Ishikawa (cell line): ENCODE results near the gene PRR5.

Experiments used
- CEBPB ChIP-seq: IDR thresholded peaks from 2 replicates; pipeline ENCODE4 v1.6.1; 2012
- CREB1 ChIP-seq: IDR thresholded peaks from 2 replicates; pipeline ENCODE4 v1.6.1; 2012; ENCODE audit warnings: low read depth
- EGR1 ChIP-seq: IDR thresholded peaks from 2 replicates; pipeline ENCODE4 v1.6.1; 2012
- EP300 ChIP-seq: IDR thresholded peaks from 2 replicates; pipeline ENCODE4 v1.6.1; 2012; ENCODE audit warnings: borderline replicate concordance
- FOXM1 ChIP-seq: IDR thresholded peaks from 2 replicates; pipeline ENCODE4 v1.6.1; 2012; ENCODE audit warnings: low read depth, borderline replicate concordance
- MAX ChIP-seq: IDR thresholded peaks from 2 replicates; pipeline ENCODE4 v1.6.1; 2012
- NFIC ChIP-seq: IDR thresholded peaks from 2 replicates; pipeline ENCODE4 v1.6.1; 2012
- RAD21 ChIP-seq: IDR thresholded peaks from 2 replicates; pipeline ENCODE4 v1.6.1; 2012; ENCODE audit warnings: low read depth
- TAF1 ChIP-seq: IDR thresholded peaks from 2 replicates; pipeline ENCODE4 v1.6.1; 2012; ENCODE audit warnings: low read depth, mild to moderate bottlenecking
- TCF12 ChIP-seq: IDR thresholded peaks from 2 replicates; pipeline ENCODE4 v1.6.1; 2012; ENCODE audit warnings: low read depth
- TEAD4 ChIP-seq: IDR thresholded peaks from 2 replicates; pipeline ENCODE4 v1.6.1; 2012
- USF1 ChIP-seq: IDR thresholded peaks from 2 replicates; pipeline ENCODE4 v1.6.1; 2012
- YY1 ChIP-seq: IDR thresholded peaks from 2 replicates; pipeline ENCODE4 v1.6.1; 2012; ENCODE audit warnings: low read depth
- ZBTB7A ChIP-seq: IDR thresholded peaks from 2 replicates; pipeline ENCODE4 v1.6.1; 2012; ENCODE audit warnings: low read depth
- TF ChIP-seq, protein P1 (sequence below): IDR thresholded peaks from 2 replicates; pipeline ENCODE4 v1.6.1; 2012; ENCODE audit warnings: low read depth, mild to moderate bottlenecking

The PRR5 gene

DNA sequence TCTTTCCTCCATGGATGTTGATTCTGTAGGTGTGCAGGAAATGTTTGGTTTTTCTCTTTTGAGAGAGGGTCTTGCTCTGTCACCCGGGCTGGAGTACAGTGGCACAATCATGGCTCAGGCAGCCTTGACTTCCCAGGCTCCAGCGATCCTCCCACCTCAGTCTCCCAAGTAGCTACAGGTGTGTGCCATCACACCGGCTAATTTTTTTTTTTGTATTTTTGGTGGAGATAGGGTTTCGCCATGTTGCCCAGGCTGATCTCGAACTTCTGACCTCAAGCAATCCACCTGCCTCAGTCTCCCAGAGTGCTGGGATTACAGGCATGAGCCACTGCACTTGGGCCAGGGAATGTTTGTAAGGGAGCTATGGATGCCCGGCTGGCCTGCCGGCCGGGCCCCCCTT is 4.5 kb downstream of the PRR5 start:
- TF ChIP-seq RAD21: no peak
- TF ChIP-seq, protein P1, sequence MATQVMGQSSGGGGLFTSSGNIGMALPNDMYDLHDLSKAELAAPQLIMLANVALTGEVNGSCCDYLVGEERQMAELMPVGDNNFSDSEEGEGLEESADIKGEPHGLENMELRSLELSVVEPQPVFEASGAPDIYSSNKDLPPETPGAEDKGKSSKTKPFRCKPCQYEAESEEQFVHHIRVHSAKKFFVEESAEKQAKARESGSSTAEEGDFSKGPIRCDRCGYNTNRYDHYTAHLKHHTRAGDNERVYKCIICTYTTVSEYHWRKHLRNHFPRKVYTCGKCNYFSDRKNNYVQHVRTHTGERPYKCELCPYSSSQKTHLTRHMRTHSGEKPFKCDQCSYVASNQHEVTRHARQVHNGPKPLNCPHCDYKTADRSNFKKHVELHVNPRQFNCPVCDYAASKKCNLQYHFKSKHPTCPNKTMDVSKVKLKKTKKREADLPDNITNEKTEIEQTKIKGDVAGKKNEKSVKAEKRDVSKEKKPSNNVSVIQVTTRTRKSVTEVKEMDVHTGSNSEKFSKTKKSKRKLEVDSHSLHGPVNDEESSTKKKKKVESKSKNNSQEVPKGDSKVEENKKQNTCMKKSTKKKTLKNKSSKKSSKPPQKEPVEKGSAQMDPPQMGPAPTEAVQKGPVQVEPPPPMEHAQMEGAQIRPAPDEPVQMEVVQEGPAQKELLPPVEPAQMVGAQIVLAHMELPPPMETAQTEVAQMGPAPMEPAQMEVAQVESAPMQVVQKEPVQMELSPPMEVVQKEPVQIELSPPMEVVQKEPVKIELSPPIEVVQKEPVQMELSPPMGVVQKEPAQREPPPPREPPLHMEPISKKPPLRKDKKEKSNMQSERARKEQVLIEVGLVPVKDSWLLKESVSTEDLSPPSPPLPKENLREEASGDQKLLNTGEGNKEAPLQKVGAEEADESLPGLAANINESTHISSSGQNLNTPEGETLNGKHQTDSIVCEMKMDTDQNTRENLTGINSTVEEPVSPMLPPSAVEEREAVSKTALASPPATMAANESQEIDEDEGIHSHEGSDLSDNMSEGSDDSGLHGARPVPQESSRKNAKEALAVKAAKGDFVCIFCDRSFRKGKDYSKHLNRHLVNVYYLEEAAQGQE: no peak
- TF ChIP-seq TAF1: no peak
- no peak for TF ChIP-seq EGR1
- TF ChIP-seq NFIC: no peak

GRCh38 chr22:44707178-44707577 is 5.2 kb downstream of the PRR5 start:
- TF ChIP-seq NFIC (no peak), MAX (no peak), ZBTB7A (no peak), CREB1 (no peak), CEBPB (no peak), TAF1 (no peak), EGR1 (no peak), USF1 (no peak), TEAD4 (no peak), YY1 (no peak)
- TF ChIP-seq, protein P1: no peak

DNA sequence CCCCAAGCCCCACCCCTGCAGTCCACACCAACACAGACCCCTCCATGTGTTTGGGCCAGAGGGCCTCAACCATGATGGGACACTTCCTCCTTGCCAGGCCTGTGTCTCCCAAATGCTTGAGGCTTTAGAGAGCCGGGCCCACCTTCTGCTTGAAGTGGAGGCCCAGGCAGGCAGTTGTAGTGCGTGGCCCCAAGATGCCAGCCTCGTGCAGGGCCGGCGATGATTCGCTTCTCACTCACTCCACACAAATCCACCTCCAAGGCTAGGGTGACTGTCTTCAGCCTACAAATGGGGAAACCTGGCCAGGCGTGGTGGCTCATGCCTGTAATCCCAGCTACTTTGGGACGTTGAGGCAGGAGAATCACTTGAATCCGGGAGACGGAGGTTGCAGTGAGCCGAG is 5.7 kb downstream of the PRR5 start:
- TF ChIP-seq TEAD4 (no peak), USF1 (no peak)

- no peak for TF ChIP-seq USF1
- TF ChIP-seq NFIC: no peak
- no peak for TF ChIP-seq FOXM1
- TF ChIP-seq EP300: no peak
- no peak for TF ChIP-seq EGR1
- TF ChIP-seq MAX: no peak
- TF ChIP-seq ZBTB7A: no peak
- TF ChIP-seq RAD21: no peak
- no peak for TF ChIP-seq TEAD4
- TF ChIP-seq CREB1: no peak
- TF ChIP-seq CEBPB: no peak
- no peak for TF ChIP-seq TAF1
- TF ChIP-seq, protein P1: no peak
- no peak for TF ChIP-seq TCF12
- TF ChIP-seq YY1: no peak
Measured at GRCh38 chr22:44709881-44710392, 7.9 kb downstream of the PRR5 start.
